GM12878 (cell line): ENCODE measurements around the gene HMBS.

Experiments used
- CTCF ChIP-seq, 3 experiments: IDR thresholded peaks in 2 of 3; conservative IDR thresholded peaks in 1 of 3; 2 replicates each; pipeline ENCODE4 v1.5.1; 2011; ENCODE audit warnings: low read depth in 3 of 3, low read length in 3 of 3, mild to moderate bottlenecking in 3 of 3, control low read depth in 2 of 3, moderate library complexity in 2 of 3, inconsistent platforms in 1 of 3, mixed read lengths in 1 of 3; ENCODE audit not compliant: control insufficient read depth in 2 of 3, insufficient read depth in 1 of 3; ENCODE audit errors: extremely low read depth in 1 of 3
- MAX ChIP-seq: IDR thresholded peaks from 2 replicates; pipeline ENCODE4 v1.6.1; 2012; ENCODE audit warnings: low read depth, low read length, improper control_type of control experiment
- NBN ChIP-seq: fragments of 450-650 bp; IDR thresholded peaks from 2 replicates; pipeline ENCODE4 v1.6.1; 2016
- RB1 ChIP-seq: fragments of 450-650 bp; formaldehyde crosslinking; IDR thresholded peaks from 2 replicates; pipeline ENCODE4 v1.6.1; 2017; ENCODE audit warnings: mild to moderate bottlenecking, borderline replicate concordance
- RELA ChIP-seq: fragments of 450-650 bp; IDR thresholded peaks from 2 replicates; pipeline ENCODE4 v1.8.0; 2014; ENCODE audit warnings: borderline replicate concordance; ENCODE audit not compliant: partially characterized antibody
- ZNF274 ChIP-seq: IDR thresholded peaks from one replicate; pipeline ENCODE4 v1.8.0; 2011; ENCODE audit not compliant: insufficient read length, insufficient read depth

DNA sequence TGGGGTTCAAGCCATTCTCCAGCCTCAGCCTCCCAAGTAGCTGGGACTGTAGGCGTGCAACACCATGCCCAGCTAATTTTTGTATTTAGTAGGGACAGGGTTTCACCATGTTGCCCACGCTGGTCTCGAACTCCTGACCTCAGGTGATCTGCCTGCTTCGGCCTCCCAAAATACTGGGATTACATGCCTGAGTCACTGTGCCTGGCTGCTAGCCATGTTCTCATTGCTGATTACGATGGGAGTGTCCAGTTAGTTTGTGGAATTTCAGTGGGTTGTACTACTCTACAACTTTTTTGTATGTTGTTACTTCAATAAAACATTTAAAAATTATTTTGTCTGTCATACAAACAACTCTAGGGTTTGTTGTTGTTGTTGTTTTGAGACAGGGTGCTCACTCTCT is 21.9 kb upstream of the HMBS start:
- TF ChIP-seq CTCF (IDR thresholded peaks at IDR 0.05 in 2 of 3, conservative IDR thresholded peaks at IDR 0.05 in 1 of 3; ENCODE audit: control insufficient read depth in 2 of 3, extremely low read depth in 1 of 3, insufficient read depth in 1 of 3, low read depth in 3 of 3, low read length in 3 of 3) (no peak), RELA (no peak), RB1 (no peak), NBN (no peak), MAX (no peak), ZNF274 (no peak)
